Measurements from ENCODE around the gene EPS8L1.
A peak's percentile ranks its signal among the peaks of the same experiment; 100 is the strongest.
"Not testable (repeated sequence)": the region's sequence is repeated elsewhere in the genome, so short reads cannot be mapped to it uniquely, and the experiment has no call there.

The EPS8L1 gene

DNA sequence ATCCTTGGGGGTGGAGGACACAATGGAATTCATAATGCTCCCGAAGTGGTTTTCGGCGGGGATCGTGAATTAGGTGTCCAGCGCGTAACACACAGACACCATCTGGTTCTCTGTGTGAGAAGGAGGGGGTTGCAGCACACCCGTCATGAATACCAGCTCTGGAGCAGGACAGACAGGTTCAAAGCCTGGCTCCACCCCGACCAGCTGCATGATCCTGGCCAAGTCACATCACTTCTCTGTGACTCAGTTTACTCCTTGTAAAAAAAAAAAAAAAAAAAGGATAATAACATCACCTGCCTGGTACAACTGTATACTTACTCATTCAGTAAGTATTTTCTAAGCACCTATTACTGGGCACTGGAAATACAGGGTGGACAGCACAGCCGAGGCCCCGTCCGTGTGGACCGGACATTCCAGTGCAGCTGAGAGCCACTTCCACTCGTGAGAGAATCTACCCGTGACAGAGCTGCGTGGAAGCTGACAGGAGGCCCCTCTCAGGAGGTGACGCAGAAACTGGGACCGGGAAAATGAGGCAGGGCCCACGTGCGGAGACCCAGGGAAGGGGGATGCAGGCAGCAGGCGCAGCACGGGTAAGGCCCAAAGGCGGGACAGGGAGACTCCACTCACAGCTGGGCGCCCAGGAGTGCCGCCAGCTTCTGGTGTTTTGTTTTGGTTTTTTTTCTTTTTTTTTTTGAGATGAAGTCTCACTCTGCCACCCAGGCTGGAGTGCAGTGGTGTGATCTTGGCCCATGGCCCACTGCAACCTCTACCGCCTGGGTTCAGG lies 24.7 kb upstream of the EPS8L1 start:
- no peak for DNase-seq (ENCODE audit: low read depth)

DNA sequence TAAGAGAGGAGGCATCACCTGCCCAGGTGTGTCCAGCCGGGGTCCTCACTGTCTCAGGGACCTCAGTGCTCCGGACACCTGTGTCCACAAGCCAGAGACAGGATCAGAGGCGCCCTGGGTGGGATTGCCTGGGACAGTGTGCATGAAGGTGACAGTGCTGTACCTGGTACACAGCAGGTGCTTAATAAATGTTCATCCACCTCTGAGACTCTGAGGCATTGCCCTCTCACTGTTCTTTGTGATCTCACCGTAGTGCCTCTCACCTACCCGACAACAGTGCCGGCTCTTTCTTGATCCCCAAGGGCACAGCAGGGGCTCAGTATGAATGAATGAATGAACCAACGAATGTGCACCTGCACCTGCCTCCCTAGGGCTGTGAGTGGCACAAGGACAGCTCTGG lies 21.9 kb upstream of the EPS8L1 start:
- no peak for DNase-seq (ENCODE audit: low read depth)

DNA sequence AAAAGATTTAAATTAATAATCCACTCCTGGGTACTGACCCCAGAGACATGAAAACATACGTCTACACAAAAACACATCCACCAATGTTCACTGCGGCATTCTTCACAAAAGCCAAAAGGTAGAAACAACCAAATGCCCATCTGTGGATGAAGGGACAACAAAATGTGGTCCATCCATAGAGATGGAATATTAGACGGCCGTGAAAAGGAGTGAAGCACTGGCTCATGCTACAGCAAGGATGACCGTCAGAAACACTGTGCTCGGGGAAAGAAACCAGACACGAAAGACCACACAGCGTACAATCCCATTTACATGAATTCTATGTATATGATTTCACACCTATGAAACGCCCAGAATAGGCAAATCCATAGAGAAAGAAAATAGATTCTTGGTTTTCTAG lies 18.8 kb upstream of the EPS8L1 start:
- DNase-seq (ENCODE audit: low read depth): no peak

DNA sequence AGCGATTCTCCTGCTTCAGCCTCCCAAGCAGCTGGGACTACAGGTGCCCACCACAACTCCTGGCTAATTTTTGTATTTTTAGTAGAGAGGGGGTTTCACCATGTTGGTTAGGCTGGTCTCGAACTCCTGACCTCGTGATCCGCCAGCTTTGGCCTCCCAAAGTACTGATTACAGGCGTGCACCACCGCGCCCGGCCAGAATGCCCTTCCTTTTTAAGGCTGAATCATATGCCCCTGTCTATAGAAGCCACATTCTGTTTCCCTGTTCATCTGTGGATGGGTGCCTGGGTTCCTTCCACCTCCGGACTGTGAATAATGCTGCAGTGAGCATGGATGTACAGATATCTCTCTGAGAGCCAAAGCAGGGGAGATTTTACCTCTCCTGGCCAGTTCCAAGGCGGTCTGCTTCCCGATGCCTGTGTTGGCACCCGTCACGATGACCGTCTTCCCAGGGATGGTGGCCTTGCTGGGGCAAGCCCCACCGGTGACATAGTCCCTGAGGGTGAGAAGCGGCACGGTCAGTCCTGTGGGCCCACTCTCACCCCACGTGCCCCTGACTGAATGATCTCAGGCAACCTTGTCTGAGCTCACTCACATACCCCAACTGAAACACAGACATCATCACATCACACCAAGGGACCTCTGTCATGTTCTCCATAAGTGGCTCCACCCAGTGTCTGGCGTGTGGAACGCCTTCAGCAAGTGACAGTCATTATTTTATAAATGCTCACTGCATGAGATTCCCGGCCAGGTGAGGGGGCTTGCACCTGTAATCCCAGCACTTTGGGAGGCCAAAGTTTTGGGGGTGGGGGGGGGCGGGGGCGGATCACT lies 16.7 kb upstream of the EPS8L1 start:
- DNase-seq (ENCODE audit: low read depth): no peak

DNA sequence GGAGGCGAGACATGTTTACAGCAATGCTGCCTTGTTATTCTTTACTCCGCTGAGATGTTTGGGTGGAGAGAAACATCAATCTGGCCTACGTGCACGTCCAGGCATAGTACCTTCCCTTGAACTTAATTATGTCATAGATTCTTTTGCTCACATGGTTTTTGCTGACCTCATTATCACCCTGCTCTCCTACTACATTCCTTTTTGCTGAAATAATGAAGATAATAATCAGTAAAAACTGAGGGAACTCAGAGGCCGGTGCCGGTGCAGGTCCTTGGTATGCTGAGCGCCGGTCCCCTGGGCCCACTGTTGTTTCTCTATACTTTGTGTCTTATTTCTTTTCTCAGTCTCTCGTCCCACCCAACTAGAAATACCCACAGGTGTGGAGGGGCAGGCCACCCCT lies 15.4 kb upstream of the EPS8L1 start:
- not testable (repeated sequence) for DNase-seq (ENCODE audit: low read depth)

DNA sequence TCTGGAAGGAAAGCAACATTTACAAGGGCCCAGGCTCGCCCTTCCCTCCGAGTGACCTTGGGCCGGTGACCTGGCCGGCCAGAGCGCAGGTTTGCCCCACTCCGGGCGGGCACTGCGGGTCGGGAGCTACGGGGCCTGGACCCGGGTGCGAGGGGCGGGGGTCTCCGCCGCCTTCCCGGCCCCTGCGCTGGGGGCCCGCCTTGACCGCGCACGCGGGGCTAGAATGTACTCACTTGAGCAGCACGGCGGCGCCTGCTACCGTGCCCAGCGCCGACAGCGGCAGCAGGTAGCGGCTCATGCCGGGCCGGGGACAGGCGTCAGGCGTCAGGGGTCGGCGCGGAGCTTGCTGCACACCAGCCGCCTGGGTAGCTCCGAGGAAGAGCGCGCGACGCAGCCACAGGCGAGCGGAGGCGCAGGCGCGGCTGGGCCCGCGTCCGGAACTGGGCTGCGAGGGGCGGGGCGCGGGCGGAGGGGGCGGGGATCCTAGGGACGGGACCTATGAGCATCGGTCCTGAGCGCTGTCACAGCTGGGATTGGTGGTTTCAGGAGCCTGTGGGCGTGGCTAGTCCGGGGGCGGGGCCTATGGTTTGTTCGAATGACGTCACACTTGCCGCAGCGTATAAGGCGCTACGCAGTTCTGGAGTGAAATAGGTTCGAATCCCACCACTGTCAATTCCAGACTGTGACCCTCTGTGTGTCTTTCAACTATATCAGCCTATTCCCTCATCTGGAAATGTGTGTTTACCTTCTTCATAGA lies 12.8 kb upstream of the EPS8L1 start, which contains the start of gene RDH13:
TSS of gene RDH13 (minus strand) at position 414 of the 757 bp plus-strand sequence. CDS start at position 298, 116 bp downstream.
- DNase-seq (ENCODE audit: low read depth): peak; percentile 98

DNA sequence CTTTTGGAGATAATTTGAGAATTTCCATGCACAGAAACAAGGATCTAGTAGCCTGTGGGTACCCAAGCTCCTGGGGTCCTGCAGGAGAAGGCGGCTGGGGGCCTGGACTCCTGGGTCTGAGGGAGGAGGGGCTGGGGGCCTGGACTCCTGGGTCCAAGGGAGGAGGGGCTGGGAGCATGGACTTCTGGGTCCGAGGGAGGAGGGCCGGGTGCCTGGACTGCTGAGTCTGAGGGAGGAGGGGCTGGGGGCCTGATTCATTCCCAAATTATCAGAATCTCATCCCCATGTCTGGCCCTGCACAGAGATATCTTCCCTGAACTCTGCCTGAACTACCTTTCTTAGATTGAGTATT lies 12.2 kb upstream of the EPS8L1 start:
- no peak for DNase-seq (ENCODE audit: low read depth)

DNA sequence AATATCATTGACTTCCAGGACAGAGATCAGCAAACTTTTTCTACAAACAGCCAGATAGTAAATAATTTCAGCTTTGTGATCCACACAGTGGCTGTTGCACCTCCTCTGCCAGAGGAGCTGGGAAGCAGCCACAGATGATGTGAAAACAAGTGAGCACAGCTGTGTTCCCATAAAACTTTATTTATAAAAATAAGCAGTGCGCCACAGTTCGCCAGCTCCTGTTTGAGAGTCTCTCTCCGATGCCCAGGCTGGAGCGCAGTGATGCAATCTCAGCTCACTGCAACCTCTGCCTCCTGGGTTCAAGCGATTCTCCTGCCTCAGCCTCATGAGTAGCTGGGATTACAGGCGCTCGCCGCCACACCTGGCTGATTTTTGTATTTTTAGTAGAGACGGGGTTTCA lies 10.2 kb upstream of the EPS8L1 start:
- DNase-seq (ENCODE audit: low read depth): not testable (repeated sequence)

DNA sequence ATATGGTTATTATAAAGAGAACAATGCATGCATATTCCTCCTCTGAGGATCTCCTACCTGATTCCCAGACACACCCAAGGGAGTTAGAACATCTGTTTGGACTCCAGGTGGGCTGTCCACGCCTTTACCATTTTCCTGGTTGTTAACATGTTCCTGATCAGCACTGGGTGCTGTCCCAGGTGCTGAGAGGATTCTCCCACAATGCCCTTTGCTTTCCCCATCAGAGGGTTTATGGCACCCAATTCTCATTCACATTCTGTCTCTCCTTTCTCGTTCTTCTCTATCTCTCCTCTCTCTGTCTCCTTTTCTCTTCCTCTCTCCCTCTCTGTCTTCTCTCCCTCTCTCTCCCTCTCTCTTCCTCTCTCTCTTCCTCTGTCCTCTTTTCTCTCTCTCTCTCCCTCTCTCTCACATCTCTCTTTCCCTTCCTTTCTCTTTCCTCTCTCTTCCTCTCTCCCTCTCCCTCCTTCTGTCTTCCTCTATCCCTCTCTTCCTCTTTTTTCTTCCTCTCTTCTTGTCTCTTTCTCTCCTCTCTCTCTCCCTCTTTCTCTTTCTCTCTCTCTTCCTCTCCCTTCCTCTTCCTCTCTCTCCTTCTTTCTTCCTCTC lies 9.5 kb upstream of the EPS8L1 start:
- no peak for DNase-seq (ENCODE audit: low read depth)

DNA sequence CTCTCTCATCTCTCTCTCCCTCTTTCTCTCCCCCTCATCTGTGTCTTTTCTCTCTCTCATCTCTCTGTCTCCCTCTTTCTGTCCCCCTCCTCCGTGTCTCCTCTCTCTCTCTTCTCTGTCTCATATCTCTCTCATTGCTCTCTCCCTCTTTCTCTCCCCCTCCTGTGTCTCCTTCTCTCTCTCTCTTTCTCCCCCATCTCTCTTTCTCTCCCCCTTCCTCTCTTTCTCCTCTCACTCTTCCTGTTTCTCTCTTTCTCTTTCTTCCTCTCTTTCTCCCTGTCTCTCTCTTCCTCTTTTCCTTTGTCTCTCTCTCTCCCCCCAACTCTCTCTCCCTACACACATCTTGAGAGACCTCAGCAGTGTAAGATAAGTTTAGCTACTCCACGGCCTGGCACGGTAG lies 7.8 kb upstream of the EPS8L1 start:
- DNase-seq (ENCODE audit: low read depth): no peak

DNA sequence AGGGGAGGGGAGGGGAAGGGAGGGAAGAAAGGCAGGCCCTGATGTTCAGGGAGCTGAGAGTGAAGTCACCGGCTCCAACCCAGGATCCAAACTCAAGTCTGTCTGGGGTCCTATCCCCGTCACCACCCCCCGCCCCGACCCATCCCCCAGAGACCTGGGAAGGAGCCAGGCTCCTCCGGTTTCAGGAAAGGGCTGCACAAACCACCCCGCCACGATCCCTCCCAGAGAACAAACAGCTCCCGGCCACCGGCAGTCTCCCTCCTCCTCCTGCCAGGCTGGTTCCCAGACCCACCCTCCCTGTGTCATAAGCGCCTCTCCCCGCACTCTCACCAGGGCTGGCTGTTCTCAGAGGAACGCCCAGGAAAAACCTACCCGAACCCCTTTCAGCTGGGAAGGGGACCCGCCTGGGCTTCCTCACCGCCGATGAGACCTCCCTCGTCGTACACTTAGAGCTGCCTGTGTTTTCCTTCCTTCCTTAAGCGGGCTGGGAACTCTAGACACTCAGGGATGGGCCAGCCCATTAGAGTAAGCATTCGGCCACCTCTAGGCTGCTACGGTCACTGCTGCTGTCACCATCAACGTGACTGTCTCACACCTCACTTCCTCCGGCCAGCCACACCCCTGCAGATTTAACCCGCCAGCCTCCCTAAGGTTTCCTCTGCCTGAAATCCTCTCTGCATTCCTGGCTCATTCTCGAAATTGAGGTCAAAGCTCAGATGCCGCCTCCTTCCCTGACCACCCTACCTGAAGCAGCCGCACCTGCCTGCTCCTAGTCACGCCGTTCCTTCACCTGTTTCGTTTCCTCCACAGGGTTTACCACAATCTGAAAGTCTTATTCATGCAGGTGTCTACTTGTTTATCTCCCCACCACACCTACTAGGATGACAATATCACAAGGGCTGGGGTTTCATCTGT lies 6.5 kb upstream of the EPS8L1 start:
- no peak for DNase-seq (ENCODE audit: low read depth)

DNA sequence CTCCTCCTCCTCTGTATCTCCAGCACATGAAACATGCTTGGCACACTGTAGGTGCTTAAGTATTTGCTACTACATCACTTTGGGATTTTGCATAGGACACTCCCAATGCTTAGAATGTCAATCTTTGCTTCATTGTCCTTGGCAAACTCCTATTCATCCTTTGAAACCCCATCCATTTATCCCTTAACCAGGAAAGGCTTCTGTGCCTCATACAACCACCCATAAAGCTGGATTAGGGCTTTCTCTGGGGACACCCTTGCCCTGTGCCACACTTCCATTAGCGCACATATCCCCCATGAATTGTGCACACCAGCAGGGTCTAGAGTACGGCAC lies 5.8 kb upstream of the EPS8L1 start:
- DNase-seq (ENCODE audit: low read depth): no peak

DNA sequence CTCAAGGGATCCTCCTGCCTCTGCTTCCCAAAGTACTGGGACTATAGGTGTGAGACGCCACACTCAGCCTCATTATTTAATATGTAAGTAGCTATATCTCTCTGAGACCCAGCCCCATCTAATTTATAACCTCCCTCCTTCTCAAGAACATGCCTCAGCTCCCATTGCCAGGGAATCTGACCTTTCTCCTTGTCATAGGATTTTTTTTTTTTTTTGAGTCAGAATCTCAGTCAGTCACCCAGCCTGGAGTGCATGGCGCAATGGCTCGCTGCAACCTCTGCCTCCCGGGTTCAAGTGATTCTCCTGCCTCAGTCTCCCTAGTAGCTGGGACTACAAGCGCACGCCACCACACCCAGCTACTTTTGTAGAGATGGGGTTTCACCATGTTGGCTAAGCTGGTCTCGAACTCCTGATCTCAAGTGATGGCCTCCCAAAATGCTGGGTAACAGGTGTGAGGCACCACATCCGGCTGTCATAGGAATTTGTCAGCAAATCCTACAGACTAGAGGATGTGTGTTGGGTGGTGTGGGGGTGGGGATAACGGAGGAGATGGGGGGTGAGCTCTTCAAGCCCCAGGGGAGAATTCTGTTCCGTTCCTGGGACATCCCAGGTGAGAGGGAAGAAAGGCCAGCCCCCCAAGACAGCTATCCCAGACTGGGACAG lies 5.1 kb upstream of the EPS8L1 start:
- no peak for DNase-seq (ENCODE audit: low read depth)

DNA sequence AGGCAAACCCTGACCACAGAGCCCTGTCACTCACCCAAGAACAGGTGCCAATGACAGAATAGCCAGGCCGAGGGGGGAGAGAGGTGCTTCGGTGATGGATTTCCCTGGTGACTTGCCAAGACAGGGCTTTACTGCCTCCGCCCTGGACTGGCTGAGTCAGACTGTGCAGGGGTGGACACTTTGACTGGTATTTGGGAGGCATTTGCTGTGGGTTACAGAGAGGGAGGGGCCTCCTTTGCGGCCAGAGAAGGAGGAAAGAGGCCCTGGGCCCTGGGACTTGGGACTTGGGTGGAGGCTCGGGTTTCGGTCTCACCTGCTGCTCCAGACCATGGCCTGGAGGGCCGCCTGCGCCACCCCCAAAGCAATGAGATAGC lies 4.6 kb upstream of the EPS8L1 start:
- no peak for DNase-seq (ENCODE audit: low read depth)

DNA sequence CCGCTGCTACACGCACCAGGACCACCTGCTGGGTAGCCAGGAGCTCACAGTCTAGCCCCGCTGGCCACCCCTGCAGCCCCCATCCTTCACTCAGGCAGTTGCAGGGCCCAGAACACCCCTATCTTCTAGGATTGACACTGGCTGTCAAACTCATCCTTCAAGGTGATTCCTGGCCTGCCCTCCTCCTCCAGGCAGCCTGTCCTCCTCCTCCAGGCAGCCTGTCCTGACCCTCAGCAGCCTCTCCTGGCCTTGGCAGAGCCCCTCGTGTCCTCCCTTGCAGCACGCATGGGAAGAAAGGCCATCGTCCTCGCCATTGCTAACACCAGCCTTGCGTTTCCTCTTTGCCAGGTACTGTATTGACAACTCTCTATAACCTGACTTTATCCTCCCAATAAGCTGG lies 3.8 kb upstream of the EPS8L1 start:
- DNase-seq (ENCODE audit: low read depth): no peak

DNA sequence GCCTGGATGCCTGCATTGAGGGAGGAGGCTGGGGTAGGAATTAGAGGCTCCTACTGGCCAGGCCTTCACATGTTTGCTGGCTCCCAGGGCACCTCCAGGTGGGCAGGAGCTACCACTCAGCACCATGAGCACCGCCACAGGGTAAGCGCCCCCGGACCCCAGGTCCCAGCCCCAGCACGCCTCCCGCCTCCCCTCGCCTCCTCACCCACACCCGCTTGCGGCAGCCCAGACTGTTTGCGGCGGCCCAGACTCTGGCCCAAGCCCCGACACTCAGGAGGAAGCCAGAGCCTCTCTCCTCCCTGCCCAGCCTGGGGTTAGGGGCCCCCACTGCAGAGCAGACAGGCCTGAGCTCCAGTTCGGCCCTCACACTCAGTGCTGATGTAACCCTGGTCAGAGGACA lies 652 bp downstream of the EPS8L1 start:
- DNase-seq (ENCODE audit: low read depth): no peak

DNA sequence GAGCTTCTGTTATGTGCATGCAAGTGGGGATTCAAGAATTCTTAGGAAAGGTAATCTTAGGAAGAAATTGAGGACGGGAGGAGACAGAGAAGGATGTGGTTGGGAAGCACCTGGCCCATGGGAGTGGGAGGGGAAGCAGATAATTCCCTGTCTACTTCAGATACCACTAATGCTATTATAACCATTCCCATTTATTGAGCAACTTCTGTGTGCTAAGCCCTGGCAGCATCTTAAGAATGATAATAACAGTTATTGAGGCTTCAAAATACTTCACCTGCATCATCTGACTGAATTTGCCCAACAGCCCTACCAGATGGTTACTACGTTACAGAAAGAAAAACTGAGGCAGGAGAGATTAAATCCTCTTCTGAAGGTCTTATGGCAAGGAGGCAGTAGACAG lies 1.4 kb downstream of the EPS8L1 start:
- no peak for DNase-seq (ENCODE audit: low read depth)

DNA sequence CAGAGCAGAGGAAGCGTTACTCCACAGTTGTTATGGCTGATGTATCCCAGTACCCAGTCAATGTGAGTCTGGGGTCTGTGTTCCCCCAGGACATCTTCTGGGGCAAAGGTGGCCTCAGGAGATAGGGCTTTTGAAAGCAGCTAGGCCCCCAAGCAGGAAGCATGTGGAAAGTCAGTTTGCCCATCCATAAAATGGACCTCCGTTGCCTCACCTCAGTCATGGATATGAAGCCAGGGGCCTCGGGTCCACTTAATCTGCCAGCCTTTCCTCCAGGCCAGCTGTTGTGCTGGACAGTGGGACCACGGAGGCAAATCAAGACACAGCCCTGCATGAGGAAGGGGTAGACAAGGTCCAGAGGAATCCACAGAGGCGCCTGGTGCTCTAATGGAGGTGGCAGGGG lies 3.3 kb downstream of the EPS8L1 start:
- DNase-seq (ENCODE audit: low read depth): no peak

DNA sequence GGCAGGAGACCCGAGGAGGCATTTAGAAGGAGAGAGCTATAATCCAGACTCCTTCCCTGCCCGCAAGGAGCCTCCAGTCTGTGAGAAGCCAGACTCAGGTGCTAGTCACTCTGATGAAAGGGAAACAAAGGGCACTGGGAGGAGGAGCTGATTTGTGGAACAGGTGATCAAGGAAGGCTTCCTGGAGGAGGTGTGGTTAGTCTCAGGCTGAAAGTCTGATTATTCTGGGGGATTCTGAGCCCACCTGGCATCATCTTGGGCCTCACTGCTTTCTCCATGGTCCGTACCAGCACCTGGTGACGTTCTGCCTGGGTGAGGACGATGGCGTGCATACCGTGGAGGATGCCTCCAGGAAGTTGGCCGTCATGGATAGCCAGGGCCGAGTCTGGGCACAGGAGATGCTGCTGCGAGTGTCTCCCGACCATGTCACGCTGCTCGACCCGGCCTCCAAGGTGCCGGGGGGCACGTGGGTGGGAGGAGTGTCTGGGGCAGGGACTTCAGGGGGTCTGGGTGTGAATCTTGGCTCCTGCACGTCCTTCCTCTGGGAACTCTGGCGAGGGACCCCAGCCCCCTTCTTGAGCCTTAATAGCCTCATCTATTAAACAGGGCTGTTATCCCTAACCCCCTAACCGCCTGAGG lies 3.9 kb downstream of the EPS8L1 start:
- no peak for DNase-seq (ENCODE audit: low read depth)

Data from stimulated activated CD8-positive, alpha-beta memory T cell treated with anti-CD3 and anti-CD28 coated beads, Interleukin-4, amount 100 ng/mL, for 24 hours (primary cell).